IPS-20b (cell line): ENCODE measurements around the gene NAA16.
"Not testable (repeated sequence)": the region's sequence is repeated elsewhere in the genome, so short reads cannot be mapped to it uniquely, and the experiment has no call there.

Experiments used
- H3K27ac ChIP-seq: one replicate; pipeline ENCODE4 v1.5.1; 2013; ENCODE audit warnings: low read length
- H3K27me3 ChIP-seq: 2 replicates; pipeline ENCODE4 v1.6.1; 2013; ENCODE audit warnings: mild to moderate bottlenecking, low read length, inconsistent platforms; ENCODE audit not compliant: insufficient read depth
- H3K36me3 ChIP-seq: 2 replicates; pipeline ENCODE4 v1.6.1; 2013; ENCODE audit warnings: low read depth, mild to moderate bottlenecking, inconsistent platforms, low read length, moderate library complexity; ENCODE audit not compliant: insufficient read depth
- H3K4me1 ChIP-seq: 2 replicates; pipeline ENCODE4 v1.6.1; 2013; ENCODE audit warnings: mild to moderate bottlenecking, control low read depth, inconsistent platforms, low read length, moderate library complexity; ENCODE audit not compliant: insufficient read depth
- H3K4me3 ChIP-seq: 2 replicates; pipeline ENCODE4 v1.5.1; 2013; ENCODE audit warnings: mild to moderate bottlenecking, low read length, inconsistent platforms
- H3K9ac ChIP-seq: 2 replicates; pipeline ENCODE4 v1.6.1; 2013; ENCODE audit warnings: low read depth, mild to moderate bottlenecking, inconsistent platforms, low read length, moderate library complexity
- H3K9me3 ChIP-seq: 2 replicates; pipeline ENCODE4 v1.6.1; 2013; ENCODE audit warnings: mild to moderate bottlenecking, low read depth, low read length, inconsistent platforms; ENCODE audit not compliant: insufficient read depth

The NAA16 gene

DNA sequence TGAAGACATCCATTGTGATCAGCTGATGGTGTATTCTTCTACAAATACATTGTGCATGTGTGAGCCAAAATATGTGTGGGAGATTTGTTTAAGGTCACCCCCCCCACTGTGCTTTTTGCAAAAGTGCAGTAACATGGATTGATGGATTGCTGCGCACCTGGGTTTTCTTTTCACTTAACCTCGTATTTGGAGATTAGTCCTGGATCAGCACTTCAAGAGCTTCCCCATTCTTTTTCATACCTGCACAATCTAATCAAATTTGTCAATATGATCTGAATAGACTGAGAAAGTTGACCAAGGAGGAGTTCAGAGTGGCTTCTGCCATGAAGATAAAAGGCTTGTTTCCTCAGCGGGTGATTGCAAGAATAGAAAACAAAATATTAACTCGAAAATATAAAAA lies 23.7 kb downstream of the NAA16 start:
- Histone ChIP-seq H3K27me3 (no peaks in the 10 kb centered on the region), H3K9me3 (no peaks in the 10 kb centered on the region), H3K4me3 (no peak overlapping the region), H3K27ac (no peak overlapping the region), H3K9ac (no peak overlapping the region), H3K4me1 (no peaks in the 10 kb centered on the region), H3K36me3 (peaks cover 89% of the 10 kb centered on the region)

DNA sequence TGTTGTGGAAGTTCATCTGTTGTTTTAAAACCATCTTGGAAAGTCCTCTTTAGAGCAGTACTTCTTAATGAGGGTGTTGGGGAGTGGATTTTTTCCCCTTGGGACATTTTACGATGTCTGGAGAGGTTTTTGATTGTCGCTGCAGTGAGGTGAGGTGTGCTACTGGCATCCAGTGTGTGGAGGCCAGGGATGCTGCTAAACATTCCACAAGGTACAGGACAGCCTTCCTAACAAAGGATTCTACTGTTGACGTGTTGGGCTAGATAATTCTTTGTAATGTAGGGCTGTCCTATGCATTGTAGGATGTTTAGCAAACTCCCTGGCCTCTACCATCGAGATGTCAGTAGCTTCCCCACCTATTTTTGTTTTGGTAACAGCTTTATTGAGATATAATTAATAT lies 33.3 kb downstream of the NAA16 start:
- Histone ChIP-seq H3K9ac (no peak overlapping the region), H3K27ac (no peak overlapping the region), H3K27me3 (no peaks in the 10 kb centered on the region), H3K4me3 (no peak overlapping the region), H3K36me3 (peaks cover 66% of the 10 kb centered on the region), H3K9me3 (no peaks in the 10 kb centered on the region), H3K4me1 (peaks cover 6% of the 10 kb centered on the region; the same call in 1 of the 2 replicates)

DNA sequence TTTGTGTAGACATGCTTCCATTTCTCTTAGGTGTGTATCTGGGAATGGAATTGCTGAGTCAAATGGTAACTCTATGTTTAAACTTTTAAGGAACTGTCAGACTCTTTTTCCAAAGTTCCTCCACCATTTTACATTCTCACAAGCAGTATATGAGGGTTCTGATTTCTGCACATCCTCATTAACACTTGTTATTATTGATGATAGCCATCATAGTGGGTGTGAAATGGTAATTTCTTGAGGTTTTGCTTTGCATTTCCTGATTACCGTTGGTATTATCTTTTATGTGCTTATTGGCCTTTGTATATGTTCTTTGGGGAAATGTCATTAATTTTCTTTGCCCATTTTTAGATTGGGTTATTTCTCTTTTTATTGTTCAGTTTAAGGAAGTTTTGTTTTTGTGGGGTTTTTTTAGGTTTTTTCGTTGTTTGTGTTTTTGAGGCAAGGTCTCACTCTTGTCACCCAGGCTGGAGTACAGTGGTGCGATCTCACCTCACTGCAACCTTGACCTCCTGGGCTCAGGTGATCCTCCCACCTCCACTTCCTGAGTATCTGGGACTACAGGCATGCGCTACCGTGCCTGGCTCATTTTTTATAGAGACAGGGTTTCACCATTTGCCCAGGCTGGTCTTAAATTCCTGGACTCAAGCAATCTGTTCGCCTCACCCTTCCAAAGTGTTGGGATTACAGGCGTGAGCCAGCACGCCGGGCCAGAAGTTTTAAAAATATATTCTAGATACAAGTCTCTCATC lies 34.3 kb downstream of the NAA16 start:
- no peaks in the 10 kb centered on the region for H3K27me3 ChIP-seq
- H3K9ac ChIP-seq, result no peak overlapping the region
- H3K4me1 ChIP-seq, result peaks cover 6% of the 10 kb centered on the region; the same call in 1 of the 2 replicates
- H3K36me3 ChIP-seq, result peaks cover 62% of the 10 kb centered on the region
- no peak overlapping the region for H3K4me3 ChIP-seq
- no peaks in the 10 kb centered on the region for H3K9me3 ChIP-seq
- no peak overlapping the region for H3K27ac ChIP-seq

DNA sequence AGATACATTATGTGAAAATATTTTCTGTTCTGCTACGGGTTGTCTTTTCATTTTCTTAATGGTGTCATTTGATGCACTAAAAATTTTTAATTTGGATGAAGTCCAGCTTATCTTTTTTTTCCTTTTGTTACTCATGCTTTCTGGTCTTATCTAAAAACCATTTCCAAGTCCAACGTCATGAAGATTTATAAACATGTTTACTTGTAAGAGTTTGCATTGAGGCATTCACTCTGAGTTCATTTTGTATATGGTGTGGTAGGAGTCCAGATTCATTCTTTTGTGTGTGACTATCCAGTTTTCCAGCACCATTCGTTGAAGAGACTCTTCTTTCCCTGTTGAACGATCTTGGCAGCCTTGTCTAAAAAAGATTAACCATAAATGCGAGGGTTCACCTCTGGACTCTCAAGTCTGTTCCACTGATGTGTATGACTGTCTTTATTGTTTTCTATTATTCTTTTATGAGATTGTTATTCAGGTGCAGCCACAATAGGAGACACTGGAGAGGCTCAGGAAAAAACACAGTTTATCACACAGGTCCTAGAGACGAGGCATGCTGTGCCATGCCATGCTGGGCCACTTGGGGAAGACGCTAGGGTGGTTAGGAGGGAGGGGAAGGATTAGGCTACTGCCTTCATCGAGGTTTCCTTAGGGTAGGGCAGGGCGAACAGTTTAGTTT lies 35.0 kb downstream of the NAA16 start:
- Histone ChIP-seq H3K27me3 (no peaks in the 10 kb centered on the region), H3K9me3 (no peaks in the 10 kb centered on the region), H3K27ac (no peak overlapping the region), H3K4me3 (no peak overlapping the region), H3K4me1 (peaks cover 6% of the 10 kb centered on the region; the same call in 1 of the 2 replicates), H3K9ac (no peak overlapping the region), H3K36me3 (peaks cover 64% of the 10 kb centered on the region)

DNA sequence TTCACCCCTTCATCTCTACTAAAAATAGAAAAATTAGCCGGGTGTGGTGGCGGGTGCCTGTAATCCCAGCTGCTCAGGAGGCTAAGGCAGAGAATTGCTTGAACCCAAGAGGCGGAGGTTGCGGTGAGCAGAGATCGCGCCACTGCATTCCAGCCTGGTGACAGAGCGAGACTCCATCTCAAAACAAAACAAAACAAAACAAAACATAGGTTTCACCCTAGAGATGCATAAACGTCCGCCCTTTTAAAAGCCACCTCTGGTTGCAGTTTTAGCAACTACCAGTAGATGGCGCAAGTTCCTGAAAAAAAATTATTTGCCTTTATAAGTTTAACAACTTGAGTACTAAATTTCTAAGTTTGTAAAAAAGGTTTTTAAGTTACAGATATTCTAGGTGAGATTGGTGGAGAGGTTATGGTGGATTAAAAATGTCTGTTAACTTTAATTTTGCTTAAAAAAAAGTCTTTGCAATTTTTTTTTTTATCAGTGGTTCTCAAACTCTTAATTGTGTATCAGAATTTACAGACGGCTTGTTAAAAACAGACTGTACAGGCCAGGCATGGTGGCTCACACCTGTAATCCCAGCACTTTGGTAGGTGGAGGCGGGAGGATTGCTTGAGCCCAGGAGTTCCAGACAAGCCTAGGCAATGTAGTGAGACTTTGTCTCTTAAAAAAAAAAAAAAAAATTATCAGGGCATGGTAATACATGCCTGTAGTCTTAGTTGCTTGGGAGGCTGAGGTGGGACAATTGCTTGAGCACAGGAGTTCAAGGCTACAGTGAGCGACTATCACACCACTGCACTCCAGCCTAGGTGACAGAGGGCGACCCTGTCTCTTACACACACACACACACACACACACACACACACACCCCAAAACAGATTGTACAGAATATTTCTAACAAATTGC lies 42.1 kb downstream of the NAA16 start:
- Histone ChIP-seq H3K27ac (no peak overlapping the region), H3K9me3 (no peaks in the 10 kb centered on the region), H3K4me3 (no peak overlapping the region), H3K9ac (no peak overlapping the region), H3K36me3 (peaks cover 60% of the 10 kb centered on the region), H3K27me3 (no peaks in the 10 kb centered on the region), H3K4me1 (no peaks in the 10 kb centered on the region)

DNA sequence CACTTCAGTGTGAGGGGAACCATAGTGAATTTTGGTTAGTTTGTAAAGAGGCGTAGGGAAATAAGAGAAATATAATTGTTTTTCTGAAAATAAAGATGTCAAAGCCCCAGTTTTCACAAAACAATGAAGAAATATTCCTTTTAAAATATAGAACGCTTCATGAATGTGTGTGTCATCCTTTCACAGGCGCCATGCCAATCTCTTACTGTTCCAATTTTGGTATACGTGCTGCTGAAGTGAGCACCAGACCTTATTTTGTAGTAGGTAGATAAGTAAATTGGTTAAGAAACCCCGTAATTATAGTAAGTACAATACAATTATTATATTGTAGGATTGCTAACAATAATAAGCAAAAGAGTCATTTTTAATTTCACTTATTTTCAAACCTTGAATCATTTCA lies 43.3 kb downstream of the NAA16 start:
- Histone ChIP-seq H3K36me3 (peaks cover 62% of the 10 kb centered on the region), H3K27me3 (no peaks in the 10 kb centered on the region), H3K4me1 (no peaks in the 10 kb centered on the region), H3K9ac (no peak overlapping the region), H3K9me3 (no peaks in the 10 kb centered on the region), H3K4me3 (no peak overlapping the region), H3K27ac (no peak overlapping the region)

- not testable (repeated sequence) for H3K9me3 ChIP-seq, H3K27ac ChIP-seq, H3K4me3 ChIP-seq, H3K4me1 ChIP-seq, H3K27me3 ChIP-seq, H3K9ac ChIP-seq
- peaks cover 74% of the 10 kb centered on the region for H3K36me3 ChIP-seq
These were observed 45.2 kb downstream of the NAA16 start for GRCh38 chr13:41356385-41356648.

GRCh38 chr13:41356786-41357185 lies 45.7 kb downstream of the NAA16 start:
- no peaks in the 10 kb centered on the region for H3K4me1 ChIP-seq
- no peak overlapping the region for H3K9ac ChIP-seq
- no peaks in the 10 kb centered on the region for H3K27me3 ChIP-seq
- H3K9me3 ChIP-seq, result no peaks in the 10 kb centered on the region
- no peak overlapping the region for H3K4me3 ChIP-seq
- no peak overlapping the region for H3K27ac ChIP-seq
- H3K36me3 ChIP-seq, result peaks cover 76% of the 10 kb centered on the region

GRCh38 chr13:41361491-41361890 lies 50.4 kb downstream of the NAA16 start:
- H3K27me3 ChIP-seq, result no peaks in the 10 kb centered on the region
- H3K4me1 ChIP-seq, result no peaks in the 10 kb centered on the region
- no peaks in the 10 kb centered on the region for H3K9me3 ChIP-seq
- H3K4me3 ChIP-seq, result no peak overlapping the region
- H3K36me3 ChIP-seq, result peaks cover 100% of the 10 kb centered on the region
- H3K27ac ChIP-seq, result no peak overlapping the region
- H3K9ac ChIP-seq, result no peak overlapping the region

DNA sequence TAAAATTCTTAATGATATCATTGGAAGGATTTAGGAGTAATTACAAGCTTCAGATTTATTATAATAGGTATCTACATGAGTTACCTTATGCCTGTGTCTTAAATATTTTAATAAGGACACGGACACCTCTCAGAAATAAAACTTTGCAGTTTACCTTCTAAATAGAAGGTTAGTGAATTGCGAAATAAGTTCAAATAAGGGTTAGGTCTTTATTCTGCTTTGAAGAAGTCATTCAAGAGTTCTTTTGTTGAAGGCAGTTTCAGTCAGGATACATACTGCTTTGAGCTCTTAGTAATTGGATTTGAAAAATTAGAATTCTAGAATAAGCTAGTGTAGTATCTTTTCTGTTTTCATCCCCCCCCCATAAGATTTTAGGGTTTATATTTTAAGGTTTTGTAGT lies 53.0 kb downstream of the NAA16 start:
- Histone ChIP-seq H3K9ac (no peak overlapping the region), H3K36me3 (peaks cover 99% of the 10 kb centered on the region), H3K27ac (no peak overlapping the region), H3K4me3 (no peak overlapping the region), H3K4me1 (no peaks in the 10 kb centered on the region), H3K27me3 (no peaks in the 10 kb centered on the region), H3K9me3 (no peaks in the 10 kb centered on the region)

GRCh38 chr13:41365631-41366030 lies 54.6 kb downstream of the NAA16 start:
- H3K36me3 ChIP-seq, result peaks cover 99% of the 10 kb centered on the region
- H3K27ac ChIP-seq, result no peak overlapping the region
- H3K27me3 ChIP-seq, result no peaks in the 10 kb centered on the region
- H3K9ac ChIP-seq, result no peak overlapping the region
- H3K4me3 ChIP-seq, result no peak overlapping the region
- no peaks in the 10 kb centered on the region for H3K9me3 ChIP-seq
- H3K4me1 ChIP-seq, result no peaks in the 10 kb centered on the region
